ENCODE measurements around the gene TCP11X2.
A peak's percentile ranks its signal among the peaks of the same experiment; 100 is the strongest.
"Not testable (repeated sequence)": the region's sequence is repeated elsewhere in the genome, so short reads cannot be mapped to it uniquely, and the experiment has no call there.

Gene TCP11X2

DNA sequence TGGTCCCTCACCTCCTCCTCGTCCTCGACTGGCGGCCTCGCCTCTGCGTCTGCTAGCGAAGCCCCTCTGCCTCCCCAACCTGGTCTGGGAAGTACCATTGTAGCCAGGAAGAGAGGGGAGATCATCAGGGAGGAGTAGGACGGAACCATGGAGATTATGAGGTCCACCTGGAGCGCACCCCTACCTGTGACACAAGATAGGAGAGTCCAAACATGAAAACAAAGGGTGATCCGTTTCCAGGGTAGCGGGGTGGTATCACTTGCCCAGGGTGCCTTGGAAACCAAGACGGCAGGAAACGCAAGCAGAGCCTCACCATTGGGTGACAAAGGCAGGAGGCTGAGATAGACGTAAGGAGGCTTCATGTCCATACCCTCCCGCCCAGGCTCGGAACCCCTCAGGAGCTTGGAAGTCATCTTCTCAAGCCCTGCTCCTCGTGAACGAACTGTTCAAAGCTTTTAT lies at the start of gene TCP11X2:
Gene TCP11X2, minus strand, starts transcription at position 51 of the 459 bp plus-strand sequence.
- DNase-seq (ENCODE audit: low spot score), result not testable (repeated sequence)

DNA sequence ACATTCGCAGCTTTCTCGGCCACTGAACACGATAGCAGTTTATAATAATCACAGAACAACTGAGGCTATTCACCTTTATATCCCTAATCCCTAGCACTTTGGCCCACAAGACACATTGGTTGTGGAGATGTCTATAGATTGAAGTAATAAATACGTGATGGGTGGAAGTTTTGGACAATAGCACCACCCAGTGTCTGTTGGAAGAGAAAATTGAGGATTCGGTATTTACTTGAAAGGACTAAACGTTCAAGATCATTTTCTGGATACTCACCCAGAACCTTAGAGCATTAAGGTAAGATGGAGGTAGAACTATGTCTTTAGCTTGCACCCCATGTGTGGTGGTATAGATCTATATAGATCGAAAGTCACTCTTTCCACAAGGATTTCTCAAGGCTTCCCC lies 45.7 kb upstream of the TCP11X2 start:
- DNase-seq (ENCODE audit: low spot score), result no peak

DNA sequence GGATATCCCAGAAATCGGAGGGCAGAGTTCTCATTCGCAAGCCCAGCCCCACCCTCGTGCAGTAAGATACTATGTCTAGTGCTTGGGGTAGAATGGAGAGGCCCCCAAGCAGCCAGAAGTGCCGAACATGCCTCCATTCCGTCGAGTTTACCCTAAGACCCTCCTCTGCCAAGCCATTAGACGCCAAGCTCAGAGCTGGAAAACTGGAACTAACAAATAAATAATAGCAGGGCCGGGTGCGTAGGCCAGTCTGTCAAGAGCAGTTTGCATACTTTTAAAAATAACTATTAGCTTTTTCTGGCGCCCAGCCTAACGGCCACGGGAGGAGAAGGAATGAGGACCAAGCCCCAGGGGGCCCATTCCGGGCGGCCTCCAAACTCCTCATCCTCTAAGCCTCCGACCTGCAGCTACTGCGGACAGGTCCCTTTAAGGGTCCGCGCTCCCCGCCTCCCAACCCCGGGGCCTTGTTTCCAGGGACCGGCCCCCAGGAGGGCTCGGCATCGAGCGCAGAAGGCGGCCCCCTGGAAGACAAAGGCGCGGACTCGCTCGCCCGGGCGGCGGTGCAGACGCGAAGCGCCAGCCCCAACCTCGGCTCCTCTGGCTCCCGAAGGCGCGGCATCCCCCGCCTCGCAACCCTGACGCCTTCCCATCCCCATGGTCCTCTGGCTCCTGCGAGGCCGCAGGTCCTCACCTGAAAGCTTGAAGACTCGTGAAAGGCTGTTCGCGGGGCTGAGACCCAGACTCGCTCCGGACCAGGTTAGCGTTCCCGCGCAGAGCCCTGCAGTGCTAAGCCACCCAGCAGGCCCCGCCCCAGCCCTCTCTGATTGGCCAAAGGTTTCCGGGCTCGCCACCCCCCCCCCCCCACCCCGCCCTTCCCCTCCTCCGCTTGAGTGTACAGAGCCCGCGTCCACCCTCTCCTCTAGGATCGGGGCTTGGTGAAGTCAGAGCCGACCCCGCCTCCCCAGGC lies 44.6 kb upstream of the TCP11X2 start, which contains the start of gene TMSB15A:
Gene TMSB15A, minus strand, starts transcription at position 765 of the 967 bp plus-strand sequence.
- DNase-seq (ENCODE audit: low spot score), result peak; percentile 83

DNA sequence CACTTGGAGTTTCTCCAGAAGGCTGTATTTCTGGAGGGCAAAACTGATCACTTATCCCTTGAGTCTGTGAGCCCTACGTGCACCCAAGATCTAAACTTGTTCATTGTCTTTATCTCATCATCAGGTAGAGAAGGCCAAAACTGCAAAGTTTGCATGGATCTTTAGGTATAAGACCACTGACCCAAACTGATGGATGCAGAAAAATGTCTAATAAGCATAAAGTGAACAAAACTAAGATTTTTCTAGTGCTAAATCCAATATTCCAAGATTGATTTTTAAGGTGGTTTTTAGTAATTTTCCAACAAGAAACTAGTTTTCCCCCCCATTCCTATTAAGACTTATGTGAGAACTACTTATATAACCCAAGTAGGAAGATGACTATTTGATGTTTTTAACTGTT lies 42.9 kb upstream of the TCP11X2 start:
- DNase-seq (ENCODE audit: low spot score), result no peak

DNA sequence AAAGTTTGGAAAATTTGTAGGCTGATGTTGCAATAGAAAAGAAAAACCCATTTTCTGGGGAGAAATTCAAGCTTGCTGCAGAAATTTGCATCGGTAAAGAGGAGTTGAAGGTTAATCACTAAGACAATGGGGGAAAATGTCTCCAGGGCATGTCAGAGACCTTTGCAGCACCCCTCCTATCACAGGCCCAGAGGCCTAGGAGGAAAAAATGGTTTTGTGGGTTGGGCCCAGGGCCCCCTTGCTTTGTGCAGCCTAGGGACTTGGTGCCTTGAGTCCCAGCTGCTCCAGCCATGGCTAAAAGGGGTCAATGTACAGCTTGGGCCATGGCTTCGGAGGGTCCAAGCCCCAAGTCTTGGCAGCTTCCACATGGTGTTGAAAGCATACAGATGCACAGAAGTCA lies 27.1 kb upstream of the TCP11X2 start:
- no peak for DNase-seq (ENCODE audit: low spot score)

DNA sequence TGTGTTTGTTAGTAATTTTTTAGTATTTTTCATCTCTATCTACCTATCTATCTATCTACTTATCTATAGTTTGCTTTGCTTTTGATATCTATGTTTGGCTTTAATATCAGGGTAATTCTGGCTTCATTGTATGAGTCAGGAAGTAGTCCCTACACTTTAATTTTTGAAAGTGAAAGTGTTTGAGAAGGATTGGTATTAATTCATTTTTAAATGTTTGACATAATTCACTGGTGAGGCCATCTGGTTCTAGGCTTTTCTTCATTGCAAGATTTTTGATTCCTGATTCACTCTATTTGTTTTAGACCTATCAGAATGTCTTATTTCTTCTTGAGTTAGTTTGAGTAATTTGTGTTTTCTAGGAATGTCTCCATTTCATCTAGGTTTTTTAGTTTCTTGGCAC lies 20.2 kb upstream of the TCP11X2 start:
- DNase-seq (ENCODE audit: low spot score), result no peak

DNA sequence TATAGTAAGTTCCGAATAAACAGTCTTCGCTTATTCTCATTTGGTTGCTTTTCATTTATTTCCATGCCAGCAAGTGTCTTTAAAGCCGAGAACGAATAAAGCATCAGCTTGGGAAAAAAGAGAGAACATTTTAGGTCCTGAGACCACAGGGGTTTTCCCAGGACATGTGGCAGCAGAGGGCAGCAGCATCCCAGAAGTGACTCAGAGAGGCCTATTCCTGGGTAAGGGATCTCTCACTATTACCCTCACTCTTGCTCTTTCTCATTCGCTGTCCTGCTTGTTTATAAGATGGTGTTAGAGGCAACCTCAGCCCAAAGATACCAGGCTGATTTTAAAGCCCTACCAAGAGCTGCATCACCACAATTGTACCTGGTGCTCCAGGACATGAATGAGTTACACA lies 7.2 kb upstream of the TCP11X2 start:
- not testable (repeated sequence) for DNase-seq (ENCODE audit: low spot score)

DNA sequence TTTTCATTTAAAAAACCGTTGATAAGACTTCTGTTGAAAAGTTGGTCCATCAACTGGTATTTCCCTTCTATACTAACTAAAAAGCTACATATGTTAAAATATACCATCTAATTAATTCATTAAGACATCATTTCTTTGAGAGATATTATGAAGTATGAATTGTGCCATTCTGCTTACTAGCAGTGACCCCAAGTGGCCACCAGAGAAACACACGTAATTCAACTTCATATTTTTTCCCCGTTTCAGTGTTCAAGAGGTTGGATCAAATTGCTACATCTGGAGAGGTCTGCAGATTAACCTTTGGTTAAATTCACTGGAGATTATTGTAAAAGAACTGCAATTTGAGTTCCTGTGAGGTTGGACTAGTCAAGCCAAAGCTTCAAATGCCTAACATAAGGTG lies 1.4 kb downstream of the TCP11X2 start:
- not testable (repeated sequence) for DNase-seq (ENCODE audit: low spot score)

DNA sequence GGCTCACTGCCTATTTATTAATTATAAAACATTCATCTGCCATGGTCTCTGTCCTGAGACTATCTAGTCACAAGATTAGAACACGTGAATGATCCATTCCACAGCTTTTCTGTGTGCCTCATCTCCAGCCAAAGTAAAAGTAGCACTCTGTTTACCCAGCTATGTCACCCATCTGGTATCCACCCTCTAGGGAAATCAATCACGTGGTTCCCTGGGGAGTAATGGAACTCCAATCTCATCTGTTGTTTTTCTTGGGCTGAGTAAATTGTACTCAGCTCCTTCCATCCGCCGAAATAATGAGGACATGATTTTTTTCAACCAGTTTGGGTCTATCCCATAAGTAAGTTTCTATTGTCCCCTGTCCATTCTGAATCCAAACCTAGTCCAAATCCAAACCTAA lies 13.0 kb downstream of the TCP11X2 start:
- DNase-seq (ENCODE audit: low spot score), result not testable (repeated sequence)

DNA sequence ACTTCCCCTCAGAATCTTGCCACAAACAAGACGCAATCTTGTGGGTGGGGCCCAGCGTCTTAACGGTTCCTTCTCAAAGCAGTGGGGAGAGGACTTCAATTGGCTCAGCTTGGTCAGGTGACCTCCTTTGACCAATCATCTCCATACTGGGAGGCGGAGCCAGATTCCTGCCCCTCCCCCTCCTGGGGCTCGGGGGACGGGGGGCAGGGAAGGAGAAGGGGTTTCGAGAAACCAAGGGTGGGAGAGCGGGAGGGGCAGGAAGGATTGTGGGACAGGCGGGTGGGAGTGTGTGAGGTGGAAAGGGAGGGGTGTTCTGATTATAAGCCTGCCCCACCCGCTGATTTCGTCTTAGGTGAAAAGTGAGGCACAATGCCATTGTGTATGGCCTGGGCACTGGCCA lies 31.7 kb downstream of the TCP11X2 start, which contains the start of gene NXF2B:
Gene NXF2B, minus strand, starts transcription at position 101 of the 400 bp plus-strand sequence. CDS start 59,972 bp downstream, outside the sequence.
- DNase-seq (ENCODE audit: low spot score), result not testable (repeated sequence)

DNA sequence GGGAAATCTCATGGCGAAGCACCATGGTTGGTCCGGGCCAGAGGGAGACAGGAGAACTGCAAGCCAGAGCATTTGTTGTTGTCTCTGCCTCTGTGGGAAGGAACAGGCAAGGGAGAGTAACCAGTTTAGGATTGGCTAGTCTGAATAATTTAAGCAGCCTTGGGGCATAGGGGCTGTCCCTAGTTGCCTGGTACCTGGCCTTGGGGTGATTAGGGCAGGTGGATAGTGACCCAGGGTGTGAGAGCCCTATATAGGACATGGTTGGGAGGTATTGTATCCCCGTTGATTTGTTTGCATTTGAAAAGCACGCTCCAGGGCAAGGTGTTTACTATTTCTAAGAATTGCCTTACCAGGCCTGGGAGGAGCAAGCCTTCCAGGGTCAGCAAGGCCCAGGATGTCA lies 57.1 kb downstream of the TCP11X2 start:
- not testable (repeated sequence) for DNase-seq (ENCODE audit: low spot score)
